Panc1 (cell line): Measurements from ENCODE around the gene ADCY4. TPM values are rescaled to one million over a fixed set of nuclear protein-coding genes. Genes with fewer than 3 reads are reported as not detected.

Source experiments
- ATAC-seq: fragments of 200-7000 bp; cut with Tn5 transposase; 2 replicates; pipeline ENCODE4 v1.9.1; 2020; ENCODE audit warnings: mild to moderate bottlenecking, moderate library complexity
- BruUV-seq: library from RNA; stranded (reverse); fragments of 400-500 nt; replicated peaks from 2 replicates; lab custom pipeline; 2021; lab: Mats Ljungman, UMichigan
- CTCF ChIA-PET: fragments of 300-600 bp; sonication (Branson Sonifier 250); formaldehyde crosslinking; loops from one replicate; lab custom pipeline; 2022; ENCODE audit warnings: antibody characterized with exemption; lab: Charles Lee
- POLR2A ChIA-PET: fragments of 300-600 bp; sonication (Branson Sonifier 250); formaldehyde crosslinking; loops from one replicate; lab custom pipeline; 2022; ENCODE audit warnings: antibody characterized with exemption; lab: Charles Lee
- DNase-seq: peaks from one replicate; pipeline ENCODE4 v3.0.0-alpha.2; 2010; ENCODE audit warnings: low read depth, low spot score
- H3K27ac ChIP-seq: 2 replicates; pipeline ENCODE4 v1.5.1; 2011; ENCODE audit warnings: mild to moderate bottlenecking, low read length, inconsistent platforms
- H3K27me3 ChIP-seq: fragments of 200-500 bp; sonication (Bioruptor generic); 2 replicates; pipeline ENCODE4 v1.6.0; 2014; ENCODE audit warnings: low read length, inconsistent platforms; ENCODE audit not compliant: control insufficient read depth, insufficient read depth
- H3K36me3 ChIP-seq: fragments of 200-500 bp; sonication (Bioruptor generic); 2 replicates; pipeline ENCODE4 v1.5.1; 2014; ENCODE audit warnings: inconsistent platforms, mild to moderate bottlenecking, low read length, moderate library complexity; ENCODE audit not compliant: control insufficient read depth, insufficient read depth
- H3K4me1 ChIP-seq: 2 replicates; pipeline ENCODE4 v1.5.1; 2011; ENCODE audit warnings: inconsistent platforms, mild to moderate bottlenecking, low read length, moderate library complexity; ENCODE audit not compliant: control insufficient read depth, insufficient read depth
- H3K4me3 ChIP-seq, 2 experiments: 2 replicates each; pipeline ENCODE4 v1.5.1; 2011 to 2012; ENCODE audit warnings: low read depth in 2 of 2, low read length in 2 of 2, mild to moderate bottlenecking in 2 of 2, inconsistent platforms in 1 of 2, moderate library complexity in 1 of 2
- H3K9me3 ChIP-seq: fragments of 200-500 bp; sonication (Bioruptor generic); 2 replicates; pipeline ENCODE4 v1.5.1; 2014; ENCODE audit warnings: low read depth, mild to moderate bottlenecking, inconsistent platforms, low read length, moderate library complexity; ENCODE audit not compliant: control insufficient read depth, insufficient read depth
- CTCF ChIP-seq: fragments of 450-650 bp; IDR thresholded peaks from 2 replicates; pipeline ENCODE4 v1.5.1; 2017; ENCODE audit warnings: mild to moderate bottlenecking
- POLR2AphosphoS5 ChIP-seq: IDR thresholded peaks from 2 replicates; pipeline ENCODE4 v1.6.1; 2012; ENCODE audit warnings: mild to moderate bottlenecking, low read depth, low read length, moderate library complexity
- REST ChIP-seq, 2 experiments: IDR thresholded peaks; 2 replicates each; pipeline ENCODE4 v1.6.1; 2011 to 2012; ENCODE audit warnings: low read depth in 2 of 2, control low read depth in 1 of 2, low read length in 1 of 2, mild to moderate bottlenecking in 1 of 2, moderate library complexity in 1 of 2; ENCODE audit not compliant: insufficient read depth in 1 of 2
- SIN3A ChIP-seq: IDR thresholded peaks from 2 replicates; pipeline ENCODE4 v1.6.1; 2012; ENCODE audit warnings: low read depth, mild to moderate bottlenecking, low read length, moderate library complexity, borderline replicate concordance; ENCODE audit not compliant: insufficient read depth
- TCF7L2 ChIP-seq: IDR thresholded peaks from 2 replicates; pipeline ENCODE4 v1.6.1; 2011; ENCODE audit warnings: mild to moderate bottlenecking, low read depth, low read length, inconsistent platforms
- in situ Hi-C: cut with HindIII; loops from 2 replicates; pipeline ENCODE4 v1.10.0; 2016; ENCODE audit warnings: low sequenced_read_pairs, low pct_unique_long_range_greater_than_20kb
- intact Hi-C: fragments of 100-400 bp; cut with micrococcal nuclease; formaldehyde crosslinking; loops from one replicate; pipeline ENCODE4 v1.10.0; 2022; ENCODE audit not compliant: unreplicated experiment
- total RNA-seq: library from RNA; stranded (reverse); gene quantifications from one replicate; pipeline ENCODE4 v1.2.1, GENCODE V29; 2021; ENCODE audit not compliant: unreplicated experiment

Gene ADCY4
- total RNA-seq, 1 experiment from 2014 or later, result 0.21 TPM

DNA sequence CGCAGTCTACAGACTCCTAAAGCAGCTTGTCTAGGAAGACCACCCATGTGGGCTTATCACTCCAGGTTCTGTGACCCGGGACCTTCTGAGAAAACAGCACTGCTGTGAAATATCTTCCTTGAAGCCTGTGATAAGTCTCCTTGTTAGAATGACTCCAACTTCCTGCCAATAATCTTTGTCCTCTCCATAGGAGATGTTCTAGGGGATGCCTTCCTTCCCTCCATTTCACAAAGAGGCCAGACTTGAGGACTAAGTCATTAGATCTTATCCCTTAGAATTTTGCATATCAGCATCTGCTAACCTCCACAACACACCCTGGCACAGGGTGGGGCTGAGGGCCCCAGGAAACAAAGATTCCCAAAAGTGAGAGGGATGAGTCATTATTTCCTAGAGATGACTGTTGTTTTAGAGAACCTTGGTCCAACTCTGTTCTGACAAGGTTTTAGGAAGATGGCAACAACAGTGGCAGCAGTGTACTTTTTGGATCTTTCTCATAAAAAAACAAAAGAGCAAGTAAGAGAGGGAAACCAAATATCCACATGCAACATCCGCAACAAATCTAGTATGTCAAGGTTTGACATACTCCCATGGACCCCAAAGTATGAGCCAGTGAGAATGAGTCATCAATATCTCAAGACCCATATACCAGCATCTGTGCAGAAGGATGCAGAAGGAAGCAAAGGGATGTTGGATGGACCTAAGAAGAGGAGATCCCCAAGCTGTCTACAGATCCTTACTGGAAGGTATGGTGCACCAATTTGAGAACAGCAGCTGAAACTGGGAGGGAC, 17.5 kb downstream of the ADCY4 start:
- no peak for ATAC-seq

DNA sequence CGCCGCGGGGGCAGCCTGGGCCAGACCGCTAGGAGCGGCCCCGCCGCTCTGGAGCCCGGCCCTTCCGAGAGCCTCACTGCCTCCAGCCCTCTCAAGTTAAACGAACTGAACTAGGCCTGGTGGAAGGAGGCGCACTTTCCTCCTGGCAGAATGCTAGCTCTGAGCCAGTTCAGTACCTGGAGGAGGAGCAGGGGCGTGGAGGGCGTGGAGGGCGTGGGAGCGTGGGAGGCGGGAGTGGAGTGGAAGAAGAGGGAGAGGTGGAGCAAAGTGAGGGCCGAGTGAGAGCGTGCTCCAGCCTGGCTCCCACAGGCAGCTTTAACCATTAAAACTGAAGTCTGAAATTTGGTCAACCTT, 18.3 kb downstream of the ADCY4 start:
- Histone ChIP-seq H3K27me3 (no peaks in the 10 kb centered on the region), H3K4me1 (no peaks in the 10 kb centered on the region), H3K4me3 (no peak overlapping the region), H3K9me3 (no peaks in the 10 kb centered on the region), H3K36me3 (no peaks in the 10 kb centered on the region), H3K27ac (no peak overlapping the region)
- in situ Hi-C loops (no loop called here), intact Hi-C loops (no loop called here)
- CTCF ChIA-PET, result no interaction called here
- no TSS peak for BruUV-seq
- no peak for TF ChIP-seq CTCF
- POLR2A ChIA-PET, result no interaction called here
- ATAC-seq (0 out of 2 replicates have a peak, but pooled peaks have one; percentile 31), DNase-seq (no peak)

More for the DNA sequence above, 17.5 kb downstream of the ADCY4 start:
- Histone ChIP-seq H3K4me3 (no peak overlapping the region), H3K36me3 (no peaks in the 10 kb centered on the region), H3K27me3 (no peaks in the 10 kb centered on the region), H3K4me1 (no peaks in the 10 kb centered on the region), H3K9me3 (no peaks in the 10 kb centered on the region), H3K27ac (no peak overlapping the region)
- POLR2A ChIA-PET, result no interaction called here
- intact Hi-C loops, result no loop called here
- TF ChIP-seq SIN3A (no peak), POLR2AphosphoS5 (no peak), REST (IDR thresholded peaks at IDR 0.05; ENCODE audit: insufficient read depth in 1 of 2, low read depth in 2 of 2, low read length in 1 of 2) (no peak), CTCF (no peak), TCF7L2 (no peak)
- BruUV-seq, result no TSS peak
- no peak for DNase-seq
- CTCF ChIA-PET, result no interaction called here
- in situ Hi-C loops, result no loop called here
